ENCODE measurements around the gene ADCY2. TPM values are rescaled to one million over a fixed set of nuclear protein-coding genes. Genes with fewer than 3 reads are reported as not detected.

The ADCY2 gene
- total RNA-seq, 1 donor from 2014 or later: 1.5 TPM

GRCh38 chr5:7495131-7495517, 99.2 kb downstream of the ADCY2 start:
- TF ChIP-seq, protein P1, sequence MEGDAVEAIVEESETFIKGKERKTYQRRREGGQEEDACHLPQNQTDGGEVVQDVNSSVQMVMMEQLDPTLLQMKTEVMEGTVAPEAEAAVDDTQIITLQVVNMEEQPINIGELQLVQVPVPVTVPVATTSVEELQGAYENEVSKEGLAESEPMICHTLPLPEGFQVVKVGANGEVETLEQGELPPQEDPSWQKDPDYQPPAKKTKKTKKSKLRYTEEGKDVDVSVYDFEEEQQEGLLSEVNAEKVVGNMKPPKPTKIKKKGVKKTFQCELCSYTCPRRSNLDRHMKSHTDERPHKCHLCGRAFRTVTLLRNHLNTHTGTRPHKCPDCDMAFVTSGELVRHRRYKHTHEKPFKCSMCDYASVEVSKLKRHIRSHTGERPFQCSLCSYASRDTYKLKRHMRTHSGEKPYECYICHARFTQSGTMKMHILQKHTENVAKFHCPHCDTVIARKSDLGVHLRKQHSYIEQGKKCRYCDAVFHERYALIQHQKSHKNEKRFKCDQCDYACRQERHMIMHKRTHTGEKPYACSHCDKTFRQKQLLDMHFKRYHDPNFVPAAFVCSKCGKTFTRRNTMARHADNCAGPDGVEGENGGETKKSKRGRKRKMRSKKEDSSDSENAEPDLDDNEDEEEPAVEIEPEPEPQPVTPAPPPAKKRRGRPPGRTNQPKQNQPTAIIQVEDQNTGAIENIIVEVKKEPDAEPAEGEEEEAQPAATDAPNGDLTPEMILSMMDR (IDR thresholded peaks at IDR 0.05; ENCODE audit: unreplicated experiment): no peak
- Mint-ChIP-seq H3K9me3 (ENCODE audit: unreplicated experiment) (no peaks in the 10 kb centered on the region), H3K36me3 (ENCODE audit: low read depth, unreplicated experiment) (no peaks in the 10 kb centered on the region), H3K27me3 (ENCODE audit: unreplicated experiment) (no peaks in the 10 kb centered on the region), H3K4me3 (ENCODE audit: unreplicated experiment) (no peak overlapping the region), H3K27ac (ENCODE audit: unreplicated experiment) (no peak overlapping the region), H3K4me1 (ENCODE audit: unreplicated experiment) (no peaks in the 10 kb centered on the region)
- DNase-seq (ENCODE audit: low spot score): no peak

GRCh38 chr5:7500256-7500655, 104.3 kb downstream of the ADCY2 start:
- no peak overlapping the region for H3K27ac Mint-ChIP-seq (ENCODE audit: unreplicated experiment)
- no peak for DNase-seq (ENCODE audit: low spot score)
- H3K9me3 Mint-ChIP-seq (ENCODE audit: unreplicated experiment): no peaks in the 10 kb centered on the region
- H3K4me1 Mint-ChIP-seq (ENCODE audit: unreplicated experiment): peaks cover 3% of the 10 kb centered on the region
- H3K36me3 Mint-ChIP-seq (ENCODE audit: low read depth, unreplicated experiment): no peaks in the 10 kb centered on the region
- TF ChIP-seq, protein P1 (IDR thresholded peaks at IDR 0.05; ENCODE audit: unreplicated experiment): no peak
- H3K4me3 Mint-ChIP-seq (ENCODE audit: unreplicated experiment): no peak overlapping the region
- no peaks in the 10 kb centered on the region for H3K27me3 Mint-ChIP-seq (ENCODE audit: unreplicated experiment)

- no peaks in the 10 kb centered on the region for H3K9me3 Mint-ChIP-seq (ENCODE audit: unreplicated experiment)
- TF ChIP-seq, protein P1 (IDR thresholded peaks at IDR 0.05; ENCODE audit: unreplicated experiment): no peak
- no peak overlapping the region for H3K4me3 Mint-ChIP-seq (ENCODE audit: unreplicated experiment)
- H3K4me1 Mint-ChIP-seq (ENCODE audit: unreplicated experiment): peaks cover 3% of the 10 kb centered on the region
- H3K27me3 Mint-ChIP-seq (ENCODE audit: unreplicated experiment): no peaks in the 10 kb centered on the region
- H3K27ac Mint-ChIP-seq (ENCODE audit: unreplicated experiment): no peak overlapping the region
- no peaks in the 10 kb centered on the region for H3K36me3 Mint-ChIP-seq (ENCODE audit: low read depth, unreplicated experiment)
- DNase-seq (ENCODE audit: low spot score): no peak
These were observed 105.1 kb downstream of the ADCY2 start for GRCh38 chr5:7501061-7501460.

GRCh38 chr5:7503564-7503963, 107.6 kb downstream of the ADCY2 start:
- H3K4me3 Mint-ChIP-seq (ENCODE audit: unreplicated experiment): no peak overlapping the region
- H3K27me3 Mint-ChIP-seq (ENCODE audit: unreplicated experiment): no peaks in the 10 kb centered on the region
- no peaks in the 10 kb centered on the region for H3K36me3 Mint-ChIP-seq (ENCODE audit: low read depth, unreplicated experiment)
- no peak for DNase-seq (ENCODE audit: low spot score)
- H3K9me3 Mint-ChIP-seq (ENCODE audit: unreplicated experiment): no peaks in the 10 kb centered on the region
- H3K27ac Mint-ChIP-seq (ENCODE audit: unreplicated experiment): no peak overlapping the region
- H3K4me1 Mint-ChIP-seq (ENCODE audit: unreplicated experiment): peaks cover 3% of the 10 kb centered on the region
- TF ChIP-seq, protein P1 (IDR thresholded peaks at IDR 0.05; ENCODE audit: unreplicated experiment): no peak

- TF ChIP-seq, protein P1 (IDR thresholded peaks at IDR 0.05; ENCODE audit: unreplicated experiment): no peak
- Mint-ChIP-seq H3K9me3 (ENCODE audit: unreplicated experiment) (no peaks in the 10 kb centered on the region), H3K4me3 (ENCODE audit: unreplicated experiment) (no peak overlapping the region), H3K36me3 (ENCODE audit: low read depth, unreplicated experiment) (no peaks in the 10 kb centered on the region), H3K4me1 (ENCODE audit: unreplicated experiment) (peaks cover 1% of the 10 kb centered on the region), H3K27ac (ENCODE audit: unreplicated experiment) (no peak overlapping the region), H3K27me3 (ENCODE audit: unreplicated experiment) (peaks cover 5% of the 10 kb centered on the region)
- no peak for DNase-seq (ENCODE audit: low spot score)
These were observed 119.5 kb downstream of the ADCY2 start for GRCh38 chr5:7515284-7515914.

All from endothelial cell (in vitro differentiated cells).